CD4-positive, alpha-beta T cell treated with Interleukin-21 for 1 hour (primary cell): ENCODE measurements around the gene ZCCHC17.
A peak's percentile ranks its signal among the peaks of the same experiment; 100 is the strongest.
"Not testable (repeated sequence)": the region's sequence is repeated elsewhere in the genome, so short reads cannot be mapped to it uniquely, and the experiment has no call there.

ENCODE experiments used
- DNase-seq: peaks from one replicate; pipeline ENCODE4 v3.0.0-alpha.2; 2020

The ZCCHC17 gene

GRCh38 chr1:31296486-31297276 lies at the start of gene ZCCHC17, which contains the start of gene SNRNP40:
TSS of gene ZCCHC17 (plus strand) at chr1:31297032. CDS start at chr1:31310099, 13,067 bp downstream.
TSS of gene SNRNP40 (minus strand) at chr1:31296788. CDS start at chr1:31296751, 37 bp downstream.
- DNase-seq: peak; percentile 99

- DNase-seq: no peak
Measured at GRCh38 chr1:31248276-31248675, 48.6 kb upstream of the ZCCHC17 start.

GRCh38 chr1:31249854-31250253 lies 47.0 kb upstream of the ZCCHC17 start:
- DNase-seq: no peak

GRCh38 chr1:31257213-31257612 lies 39.6 kb upstream of the ZCCHC17 start:
- DNase-seq: no peak

- DNase-seq: no peak
Measured at GRCh38 chr1:31258581-31258980, 38.3 kb upstream of the ZCCHC17 start.

- DNase-seq: no peak
Measured at GRCh38 chr1:31259746-31260145, 37.1 kb upstream of the ZCCHC17 start.

GRCh38 chr1:31261916-31262315 lies 34.9 kb upstream of the ZCCHC17 start:
- DNase-seq: no peak

GRCh38 chr1:31262393-31262792 lies 34.4 kb upstream of the ZCCHC17 start:
- not testable (repeated sequence) for DNase-seq

- DNase-seq: no peak
Measured at GRCh38 chr1:31263408-31263807, 33.4 kb upstream of the ZCCHC17 start.

- no peak for DNase-seq
Measured at GRCh38 chr1:31264790-31265386, 31.9 kb upstream of the ZCCHC17 start.

- DNase-seq: no peak
Measured at GRCh38 chr1:31266547-31266946, 30.3 kb upstream of the ZCCHC17 start.

GRCh38 chr1:31272369-31272768 lies 24.5 kb upstream of the ZCCHC17 start:
- no peak for DNase-seq

GRCh38 chr1:31273619-31274018 lies 23.2 kb upstream of the ZCCHC17 start:
- DNase-seq: no peak

- DNase-seq: not testable (repeated sequence)
Measured at GRCh38 chr1:31282426-31282825, 14.4 kb upstream of the ZCCHC17 start.

- not testable (repeated sequence) for DNase-seq
Measured at GRCh38 chr1:31287791-31288190, 9.0 kb upstream of the ZCCHC17 start.

GRCh38 chr1:31289021-31289420 lies 7.8 kb upstream of the ZCCHC17 start:
- no peak for DNase-seq

GRCh38 chr1:31295874-31296485 lies 852 bp upstream of the ZCCHC17 start:
- DNase-seq: no peak

- DNase-seq: peak; percentile 7
Measured at GRCh38 chr1:31297277-31298247, 730 bp downstream of the ZCCHC17 start.

- DNase-seq: no peak
Measured at GRCh38 chr1:31299365-31299764, 2.5 kb downstream of the ZCCHC17 start.

- DNase-seq: peak; percentile 49
Measured at GRCh38 chr1:31300193-31300592, 3.4 kb downstream of the ZCCHC17 start.

- DNase-seq: no peak
Measured at GRCh38 chr1:31302709-31303441, 6.0 kb downstream of the ZCCHC17 start.

- no peak for DNase-seq
Measured at GRCh38 chr1:31306278-31306677, 9.4 kb downstream of the ZCCHC17 start.
